Neuronal stem cell (in vitro differentiated cells): Measurements from ENCODE around the gene PPP2R3C.
A peak's percentile ranks its signal among the peaks of the same experiment; 100 is the strongest.

Experiments
- DNase-seq: peaks from one replicate; pipeline ENCODE4 v3.0.0-alpha.2; 2013; ENCODE audit warnings: low spot score
- H2AFZ ChIP-seq: one replicate; pipeline ENCODE4 v1.6.1; 2013; ENCODE audit warnings: mild to moderate bottlenecking, low read length, inconsistent platforms
- H2AK5ac ChIP-seq: 2 replicates; pipeline ENCODE4 v1.6.1; 2013; ENCODE audit warnings: low read depth, mild to moderate bottlenecking, inconsistent platforms, low read length, moderate library complexity, mixed read lengths
- H2BK120ac ChIP-seq: 2 replicates; pipeline ENCODE4 v1.6.1; 2013; ENCODE audit warnings: low read depth, mild to moderate bottlenecking, inconsistent platforms, low read length, moderate library complexity, mixed read lengths
- H2BK12ac ChIP-seq: one replicate; pipeline ENCODE4 v1.6.1; 2013; ENCODE audit warnings: low read length, inconsistent platforms
- H2BK15ac ChIP-seq: 2 replicates; pipeline ENCODE4 v1.6.1; 2013; ENCODE audit warnings: mild to moderate bottlenecking, low read length, inconsistent platforms, mixed read lengths
- H2BK5ac ChIP-seq: one replicate; pipeline ENCODE4 v1.6.1; 2013; ENCODE audit warnings: inconsistent platforms, mild to moderate bottlenecking, low read length, moderate library complexity
- H3K14ac ChIP-seq: one replicate; pipeline ENCODE4 v1.6.1; 2013; ENCODE audit warnings: low read length, inconsistent platforms
- H3K18ac ChIP-seq: 2 replicates; pipeline ENCODE4 v1.6.1; 2013; ENCODE audit warnings: low read length, inconsistent platforms
- H3K23ac ChIP-seq: 2 replicates; pipeline ENCODE4 v1.6.1; 2013; ENCODE audit warnings: low read depth, mild to moderate bottlenecking, mixed read lengths, low read length, inconsistent platforms; ENCODE audit not compliant: poor library complexity
- H3K27ac ChIP-seq: replicated peaks from 3 replicates; pipeline ENCODE4 v1.5.1; 2013; ENCODE audit warnings: low read length, inconsistent platforms
- H3K27me3 ChIP-seq, 3 experiments: 2 replicates each; pipeline ENCODE4 v1.6.1; 2013; ENCODE audit warnings: low read length in 3 of 3, mild to moderate bottlenecking in 2 of 3, inconsistent platforms in 1 of 3, low read depth in 1 of 3, mixed read lengths in 1 of 3, moderate library complexity in 1 of 3; ENCODE audit not compliant: control insufficient read depth in 3 of 3, insufficient read depth in 3 of 3
- H3K36me3 ChIP-seq, 2 donors: replicated peaks in 1 of 2; 2 replicates each; pipeline ENCODE4 v1.6.1; 2013; ENCODE audit warnings: low read length in 2 of 2; ENCODE audit not compliant: control insufficient read depth in 2 of 2, insufficient read depth in 2 of 2
- H3K4ac ChIP-seq: 2 replicates; pipeline ENCODE4 v1.6.1; 2013; ENCODE audit warnings: inconsistent platforms, mild to moderate bottlenecking, low read length, moderate library complexity
- H3K4me1 ChIP-seq, 2 donors: 1 replicate in 1 of 2; 2 replicates in 1 of 2; pipeline ENCODE4 v1.6.1; 2013; ENCODE audit warnings: low read length in 2 of 2, low read depth in 1 of 2; ENCODE audit not compliant: control insufficient read depth in 2 of 2, insufficient read depth in 1 of 2
- H3K4me2 ChIP-seq: one replicate; pipeline ENCODE4 v1.6.1; 2013; ENCODE audit warnings: mild to moderate bottlenecking, low read length, inconsistent platforms; ENCODE audit not compliant: insufficient read depth, poor library complexity, severe bottlenecking
- H3K4me3 ChIP-seq, 2 donors: 2 replicates each; pipeline ENCODE4 v1.5.1; 2013; ENCODE audit warnings: low read length in 2 of 2, mild to moderate bottlenecking in 2 of 2, inconsistent platforms in 1 of 2, moderate library complexity in 1 of 2
- H3K79me1 ChIP-seq: one replicate; pipeline ENCODE4 v1.6.1; 2013; ENCODE audit warnings: low read depth, mild to moderate bottlenecking, inconsistent platforms, low read length, moderate library complexity
- H3K9ac ChIP-seq: one replicate; pipeline ENCODE4 v1.6.1; 2013; ENCODE audit warnings: mild to moderate bottlenecking, low read depth, low read length, inconsistent platforms; ENCODE audit not compliant: poor library complexity
- H3K9me3 ChIP-seq, 2 donors: replicated peaks in 1 of 2; 2 replicates each; pipeline versions ENCODE3 to v1.6.1; 2013; ENCODE audit warnings: low read length in 2 of 2, mild to moderate bottlenecking in 2 of 2, inconsistent platforms in 1 of 2, low read depth in 1 of 2, mixed read lengths in 1 of 2, moderate library complexity in 1 of 2; ENCODE audit not compliant: control insufficient read depth in 2 of 2, insufficient read depth in 1 of 2
- H4K8ac ChIP-seq: one replicate; pipeline ENCODE4 v1.6.1; 2013; ENCODE audit warnings: low read depth, mild to moderate bottlenecking, inconsistent platforms, low read length, moderate library complexity
- H4K91ac ChIP-seq: one replicate; pipeline ENCODE4 v1.6.1; 2013; ENCODE audit warnings: low read length, low read depth, mild to moderate bottlenecking, inconsistent platforms; ENCODE audit not compliant: poor library complexity
- WGBS, 2 donors: extraction: QIAGEN DNeasy Blood & Tissue Kit; methylation state at CpG; one replicate each; pipeline ENCODE4 v1.1.7; 2013; ENCODE audit warnings: missing lambda C conversion rate in 2 of 2, mixed read lengths in 1 of 2; ENCODE audit not compliant: insufficient read length in 2 of 2, insufficient replicate concordance in 1 of 2; ENCODE audit errors: extremely low coverage in 2 of 2; 5-methylcytosine and 5-hydroxymethylcytosine counted together

The PPP2R3C gene

DNA sequence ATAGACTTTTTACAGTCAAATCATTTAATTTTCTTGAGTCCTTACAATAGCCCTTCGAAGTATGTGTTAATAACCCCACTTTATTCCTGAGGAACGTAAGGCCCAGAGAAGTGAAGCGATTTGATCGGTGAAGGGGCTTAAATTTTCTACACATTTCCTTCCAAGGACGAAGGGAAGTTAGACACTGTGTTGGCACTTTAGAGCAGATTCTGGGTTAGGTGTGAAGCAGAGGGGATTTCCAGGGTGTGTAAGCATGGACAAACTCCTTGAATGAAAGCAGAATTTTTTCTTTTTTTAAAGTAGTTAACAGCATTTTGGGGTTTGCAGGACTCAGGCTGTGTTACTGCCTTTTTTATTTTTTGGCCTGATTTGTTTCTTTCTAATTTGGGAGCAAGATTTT, 39.4 kb upstream of the PPP2R3C start:
- Histone ChIP-seq H2BK12ac (no peak overlapping the region), H3K4me2 (no peak overlapping the region), H4K91ac (no peak overlapping the region), H3K9me3 (no peaks in the 10 kb centered on the region), H3K18ac (no peak overlapping the region), H3K36me3 (peaks cover 0 to 20% of the 10 kb centered on the region in 2 donors), H2AFZ (no peak overlapping the region), H3K4ac (no peak overlapping the region), H3K27me3 (no peaks in the 10 kb centered on the region), H2AK5ac (no peak overlapping the region), H3K79me1 (no peaks in the 10 kb centered on the region), H3K23ac (no peak overlapping the region), H2BK15ac (no peak overlapping the region), H3K4me3 (no peak overlapping the region), H4K8ac (no peak overlapping the region), H3K9ac (no peak overlapping the region), H2BK5ac (no peak overlapping the region), H2BK120ac (no peak overlapping the region), H3K14ac (no peak overlapping the region), H3K27ac (no peak overlapping the region), H3K4me1 (no peaks in the 10 kb centered on the region)
- no CpG with 5 or more reads among the region's 5 CpGs for WGBS, 2 donors
- no peak for DNase-seq

DNA sequence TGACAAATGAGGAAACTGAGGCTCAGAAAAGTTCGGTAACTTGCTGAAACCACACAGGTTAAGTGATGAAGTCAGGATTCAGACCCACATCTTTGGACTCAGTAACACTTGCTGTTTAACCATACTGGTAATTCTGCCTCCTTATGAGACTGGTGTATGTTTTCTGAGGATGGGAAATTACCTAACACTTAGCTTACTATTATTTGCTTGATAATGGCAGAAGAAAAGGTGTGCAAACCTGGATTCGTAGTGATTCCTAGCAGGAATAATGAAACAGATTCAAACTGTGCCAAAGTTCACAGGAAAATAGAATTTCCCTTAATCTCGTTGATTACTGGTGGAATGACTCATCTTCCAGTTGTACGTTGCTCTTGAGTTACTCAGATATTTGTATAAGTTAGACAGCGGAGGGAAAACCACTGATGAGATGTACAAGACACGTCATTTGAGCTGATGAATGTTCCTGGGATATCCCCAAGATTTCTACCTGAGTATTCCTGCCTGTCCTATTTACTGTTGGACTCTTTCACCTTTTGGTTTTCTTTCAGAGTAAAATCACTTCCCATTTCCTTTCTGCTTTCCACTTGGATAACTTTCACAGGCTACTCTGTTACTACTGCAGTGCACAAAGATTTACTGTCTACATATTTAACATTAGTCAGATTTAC, 38.1 kb upstream of the PPP2R3C start:
- Histone ChIP-seq H3K27me3 (no peaks in the 10 kb centered on the region), H2BK12ac (no peak overlapping the region), H2BK15ac (no peak overlapping the region), H3K23ac (no peak overlapping the region), H3K79me1 (no peaks in the 10 kb centered on the region), H3K36me3 (peaks cover 0 to 20% of the 10 kb centered on the region in 2 donors), H3K9me3 (no peaks in the 10 kb centered on the region), H2BK120ac (no peak overlapping the region), H3K4me3 (no peak overlapping the region), H4K8ac (no peak overlapping the region), H3K9ac (no peak overlapping the region), H4K91ac (no peak overlapping the region), H3K4me1 (peaks cover 2 to 4% of the 10 kb centered on the region in 2 donors), H2BK5ac (no peak overlapping the region), H3K4ac (no peak overlapping the region), H2AK5ac (no peak overlapping the region), H3K14ac (no peak overlapping the region), H2AFZ (no peak overlapping the region), H3K18ac (no peak overlapping the region), H3K27ac (no peak overlapping the region), H3K4me2 (no peak overlapping the region)
- no CpG with 5 or more reads among the region's 6 CpGs for WGBS, 2 donors
- DNase-seq: no peak

DNA sequence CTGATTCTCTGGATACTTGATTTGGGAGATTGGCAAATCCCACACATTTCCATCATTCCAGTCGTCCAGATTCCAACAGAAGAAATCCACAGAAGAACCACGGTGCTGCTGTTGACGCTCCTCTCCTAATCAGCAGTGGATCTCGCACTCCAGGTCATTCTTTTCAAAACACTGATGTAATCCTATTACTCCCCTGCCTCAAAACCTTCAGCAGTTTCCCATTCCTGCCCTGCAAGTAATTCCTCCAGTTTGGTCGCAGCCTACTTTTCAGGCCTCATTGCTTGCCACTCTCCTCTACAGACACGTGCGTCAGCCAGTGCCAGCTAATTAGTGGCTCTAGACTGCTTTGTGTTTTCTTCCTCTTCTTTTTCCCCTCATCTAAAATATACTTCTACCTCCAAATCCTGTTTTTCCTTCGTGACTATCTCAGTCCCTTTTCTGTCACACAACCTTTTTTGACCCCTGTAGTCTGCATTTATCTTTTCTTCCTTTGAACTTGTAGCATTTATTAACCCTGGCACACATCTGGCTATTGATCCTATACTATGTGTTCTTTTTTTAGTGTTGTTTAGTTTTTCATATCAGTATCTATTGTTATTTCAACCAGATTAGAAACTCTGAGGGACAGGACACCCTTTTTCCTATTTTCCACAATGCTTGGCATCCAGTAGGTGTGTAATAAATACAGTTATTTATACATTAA, 37.3 kb upstream of the PPP2R3C start:
- Histone ChIP-seq H3K9me3 (no peaks in the 10 kb centered on the region), H3K14ac (no peak overlapping the region), H3K4me3 (no peak overlapping the region), H2AK5ac (no peak overlapping the region), H2BK15ac (no peak overlapping the region), H3K23ac (no peak overlapping the region), H2BK120ac (no peak overlapping the region), H4K91ac (no peak overlapping the region), H2BK12ac (no peak overlapping the region), H3K36me3 (peaks cover under 1 to 20% of the 10 kb centered on the region in 2 donors), H3K4me2 (no peak overlapping the region), H2AFZ (no peak overlapping the region), H2BK5ac (no peak overlapping the region), H3K18ac (no peak overlapping the region), H4K8ac (no peak overlapping the region), H3K27ac (peak overlapping the region; percentile 44), H3K4me1 (peaks cover 2 to 4% of the 10 kb centered on the region in 2 donors), H3K9ac (no peak overlapping the region), H3K79me1 (no peaks in the 10 kb centered on the region), H3K27me3 (no peaks in the 10 kb centered on the region), H3K4ac (no peak overlapping the region)
- DNase-seq: peak; percentile 33
- 100% methylated on average over 1 of the region's 8 CpGs; no CpG with 5 or more reads in 1 of the 2 donors for WGBS, 2 donors

DNA sequence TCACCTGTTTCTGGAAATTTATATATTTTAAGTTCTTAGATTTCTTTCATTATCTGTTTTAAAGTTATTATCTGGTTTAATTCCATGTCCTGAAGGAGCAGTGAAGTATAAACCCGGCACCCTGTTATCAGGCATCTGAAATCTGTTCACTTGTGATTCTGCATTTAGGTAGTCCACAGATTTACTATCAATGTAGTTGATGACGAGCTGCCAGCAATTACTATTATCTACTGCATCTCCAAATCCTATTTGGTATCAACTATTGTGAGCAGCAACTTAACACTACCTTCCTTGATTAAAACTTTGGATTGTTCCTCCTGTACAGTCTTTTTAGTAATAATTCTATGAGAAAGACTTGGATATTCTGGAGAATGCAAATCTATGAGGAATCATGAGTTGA, 36.7 kb upstream of the PPP2R3C start:
- Histone ChIP-seq H3K4me3 (no peak overlapping the region), H3K27me3 (no peaks in the 10 kb centered on the region), H2BK15ac (no peak overlapping the region), H4K8ac (no peak overlapping the region), H3K4me1 (peaks cover 2 to 4% of the 10 kb centered on the region in 2 donors), H3K79me1 (no peaks in the 10 kb centered on the region), H3K23ac (no peak overlapping the region), H3K9me3 (no peaks in the 10 kb centered on the region), H2BK5ac (no peak overlapping the region), H2AFZ (no peak overlapping the region), H2BK12ac (no peak overlapping the region), H2BK120ac (no peak overlapping the region), H2AK5ac (no peak overlapping the region), H3K36me3 (peaks cover 3 to 20% of the 10 kb centered on the region in 2 donors), H3K4me2 (no peak overlapping the region), H3K27ac (no peak overlapping the region), H3K4ac (no peak overlapping the region), H3K14ac (no peak overlapping the region), H3K9ac (no peak overlapping the region), H4K91ac (no peak overlapping the region), H3K18ac (no peak overlapping the region)
- DNase-seq: no peak
- no CpG with 5 or more reads among the region's 2 CpGs for WGBS, 2 donors
